ES-I3 (cell line): ENCODE measurements around the gene DNMT3L.
"Not testable (repeated sequence)": the region's sequence is repeated elsewhere in the genome, so short reads cannot be mapped to it uniquely, and the experiment has no call there.

Experiments used
- H3K36me3 ChIP-seq: 2 replicates; pipeline ENCODE4 v1.6.1; 2013; ENCODE audit warnings: mild to moderate bottlenecking, low read length, control low read depth, moderate library complexity; ENCODE audit not compliant: insufficient read depth
- H3K4me1 ChIP-seq: 2 replicates; pipeline ENCODE4 v1.6.1; 2013; ENCODE audit warnings: mild to moderate bottlenecking, control low read depth, low read length; ENCODE audit not compliant: insufficient read depth
- H3K9ac ChIP-seq: 2 replicates; pipeline ENCODE4 v1.6.1; 2013; ENCODE audit warnings: low read depth, mild to moderate bottlenecking, low read length, moderate library complexity
- H3K9me3 ChIP-seq: 2 replicates; pipeline ENCODE4 v1.6.1; 2013; ENCODE audit warnings: mild to moderate bottlenecking, low read length, moderate library complexity; ENCODE audit not compliant: control insufficient read depth, insufficient read depth

DNMT3L gene

DNA sequence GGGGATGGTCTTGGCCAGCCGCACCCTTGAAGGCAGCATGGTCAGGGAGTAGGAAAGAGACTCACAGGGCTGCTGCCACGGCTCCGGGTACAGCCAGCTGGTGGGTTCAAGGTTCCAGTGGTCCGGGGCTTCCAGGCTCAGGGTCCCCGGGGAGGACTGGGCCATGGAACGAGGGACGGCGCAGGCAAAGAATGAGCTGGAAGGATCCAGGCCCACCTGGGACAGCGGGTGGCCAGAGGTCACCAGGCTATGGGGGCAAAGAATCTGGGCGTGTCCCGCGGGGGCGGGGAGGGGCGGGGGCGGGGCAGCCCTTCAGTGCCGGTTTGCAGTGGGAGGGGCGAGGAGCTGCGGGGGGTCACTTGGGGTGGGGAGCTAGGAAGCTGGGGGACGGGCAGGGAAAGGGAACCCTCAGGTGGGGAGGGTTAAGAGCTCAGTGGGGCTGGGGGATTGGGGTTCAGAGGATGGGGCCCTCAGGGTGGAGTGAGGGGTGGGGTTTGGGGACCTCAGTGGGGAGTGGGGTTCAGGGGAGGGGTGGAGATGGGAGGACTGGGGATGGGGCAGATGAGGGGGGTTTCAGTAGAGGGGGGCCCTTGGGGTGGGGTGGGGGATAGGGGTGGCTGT, at the start of gene DNMT3L:
Gene DNMT3L (minus strand): TSS at position 223 of the 621 bp plus-strand sequence. CDS start 638 bp downstream, outside the sequence.
- Histone ChIP-seq H3K9me3 (no peaks in the 10 kb centered on the region), H3K9ac (no peak within 1 kb of the TSS; the same call in 1 of the 2 replicates), H3K36me3 (no peaks in the 10 kb centered on the region), H3K4me1 (peaks cover 8% of the 10 kb centered on the region; the same call in 1 of the 2 replicates)

GRCh38 chr21:44310628-44311507, 49.2 kb upstream of the DNMT3L start:
- Histone ChIP-seq H3K9me3 (no peaks in the 10 kb centered on the region), H3K9ac (no peak overlapping the region), H3K36me3 (0 out of 2 replicates have a peak, but pooled peaks cover 6% of the 10 kb centered on the region), H3K4me1 (no peaks in the 10 kb centered on the region)

GRCh38 chr21:44306936-44307704, 45.4 kb upstream of the DNMT3L start:
- no peak overlapping the region for H3K9ac ChIP-seq
- 0 out of 2 replicates have a peak, but pooled peaks cover 6% of the 10 kb centered on the region for H3K36me3 ChIP-seq
- H3K4me1 ChIP-seq: no peaks in the 10 kb centered on the region; the same call in 1 of the 2 replicates
- H3K9me3 ChIP-seq: no peaks in the 10 kb centered on the region

DNA sequence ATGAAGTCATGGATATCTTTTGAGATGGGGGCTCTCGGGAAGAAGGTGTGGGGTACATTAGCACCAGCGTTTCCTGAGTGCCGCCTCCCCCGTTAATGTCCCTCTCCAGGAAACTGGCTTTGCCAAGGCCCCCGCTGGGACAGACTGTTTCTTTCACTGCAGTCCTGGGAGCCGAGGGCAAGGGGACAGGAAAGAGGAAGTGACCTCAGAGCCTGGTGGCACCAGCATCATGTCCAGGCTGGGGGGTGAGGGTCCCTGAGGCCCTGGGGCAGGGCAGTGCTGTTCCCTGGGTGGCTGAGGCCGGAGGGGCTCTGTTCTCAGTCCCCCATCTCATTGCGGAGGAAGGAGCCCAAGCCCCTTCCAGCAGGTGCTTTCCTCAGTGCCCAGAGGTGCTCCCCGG, 44.0 kb upstream of the DNMT3L start:
- Histone ChIP-seq H3K36me3 (no peaks in the 10 kb centered on the region), H3K4me1 (no peaks in the 10 kb centered on the region; the same call in 1 of the 2 replicates), H3K9ac (no peak overlapping the region), H3K9me3 (no peaks in the 10 kb centered on the region)

- H3K36me3 ChIP-seq: no peaks in the 10 kb centered on the region
- no peaks in the 10 kb centered on the region for H3K9me3 ChIP-seq
- no peaks in the 10 kb centered on the region; the same call in 1 of the 2 replicates for H3K4me1 ChIP-seq
- H3K9ac ChIP-seq: no peak overlapping the region
Observed at GRCh38 chr21:44304877-44305293, 43.2 kb upstream of the DNMT3L start.

- Histone ChIP-seq H3K9ac (no peak overlapping the region), H3K9me3 (no peaks in the 10 kb centered on the region), H3K36me3 (no peaks in the 10 kb centered on the region), H3K4me1 (no peaks in the 10 kb centered on the region; the same call in 1 of the 2 replicates)
Observed at GRCh38 chr21:44304011-44304616, 42.4 kb upstream of the DNMT3L start.

DNA sequence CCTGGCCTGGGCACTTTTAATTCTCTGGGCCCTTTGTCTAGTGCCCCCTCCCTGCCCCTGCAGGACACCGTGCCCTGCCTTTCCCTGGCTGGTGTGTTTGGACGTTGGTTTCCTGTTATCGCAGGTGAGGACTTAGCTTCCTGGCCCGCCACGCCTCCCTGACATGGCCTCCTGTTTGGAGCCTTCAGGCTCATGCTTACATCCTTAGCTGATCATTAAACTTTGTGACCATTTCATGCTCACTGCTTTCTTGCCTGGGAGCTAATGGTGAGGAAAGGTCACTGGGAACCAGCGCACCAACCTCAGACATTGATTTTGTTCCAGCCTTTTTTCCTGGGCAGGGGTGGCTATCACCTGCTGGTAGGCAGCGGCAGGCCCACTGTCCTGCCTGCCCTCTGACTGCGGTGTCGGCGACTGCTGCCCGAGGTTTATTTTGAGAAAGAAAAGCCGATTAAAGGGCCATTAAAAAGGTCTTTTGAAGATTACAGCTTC, 41.8 kb upstream of the DNMT3L start:
- H3K9me3 ChIP-seq: no peaks in the 10 kb centered on the region
- H3K36me3 ChIP-seq: no peaks in the 10 kb centered on the region
- no peaks in the 10 kb centered on the region; the same call in 1 of the 2 replicates for H3K4me1 ChIP-seq
- H3K9ac ChIP-seq: no peak overlapping the region

DNA sequence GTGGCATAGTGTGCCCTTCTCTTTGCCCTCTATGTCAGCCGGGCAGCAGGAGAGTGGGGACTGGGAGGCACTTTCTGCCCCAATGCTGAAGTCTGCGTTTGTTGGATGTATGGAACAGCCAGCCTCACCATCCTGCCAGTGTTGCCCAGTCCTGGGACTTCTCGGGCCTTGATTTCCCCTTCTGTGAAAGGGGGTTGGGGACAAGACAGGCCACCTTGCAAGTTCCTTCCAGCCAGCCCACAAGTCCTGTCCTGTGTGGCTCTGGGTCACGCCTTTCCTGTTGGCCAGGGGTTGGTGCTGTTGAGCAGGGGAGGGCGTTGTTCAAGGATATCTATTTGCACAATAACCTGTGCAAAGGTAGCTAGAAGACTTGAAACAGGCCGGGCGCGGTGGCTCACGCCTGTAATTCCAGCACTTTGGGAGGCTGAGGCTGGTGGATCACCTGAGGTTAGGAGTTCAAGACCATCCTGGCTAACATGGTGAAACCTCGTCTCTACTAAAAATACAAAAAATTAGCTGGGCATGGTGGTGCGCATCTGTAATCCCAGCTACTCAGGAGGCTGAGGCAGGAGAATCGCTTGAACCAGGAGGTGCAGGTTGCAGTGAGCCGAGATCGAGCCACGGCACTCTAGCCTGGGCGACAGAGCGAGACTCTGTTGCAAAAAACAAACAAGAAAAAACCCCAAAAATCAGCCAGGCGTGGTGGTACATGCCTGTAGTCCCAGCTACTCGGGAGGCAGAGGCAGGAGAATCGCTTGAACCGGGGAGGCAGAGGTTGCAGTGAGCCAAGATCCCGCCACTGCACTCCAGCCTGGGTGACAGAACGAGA, 41.1 kb upstream of the DNMT3L start:
- not testable (repeated sequence) for H3K9ac ChIP-seq, H3K4me1 ChIP-seq, H3K36me3 ChIP-seq, H3K9me3 ChIP-seq

DNA sequence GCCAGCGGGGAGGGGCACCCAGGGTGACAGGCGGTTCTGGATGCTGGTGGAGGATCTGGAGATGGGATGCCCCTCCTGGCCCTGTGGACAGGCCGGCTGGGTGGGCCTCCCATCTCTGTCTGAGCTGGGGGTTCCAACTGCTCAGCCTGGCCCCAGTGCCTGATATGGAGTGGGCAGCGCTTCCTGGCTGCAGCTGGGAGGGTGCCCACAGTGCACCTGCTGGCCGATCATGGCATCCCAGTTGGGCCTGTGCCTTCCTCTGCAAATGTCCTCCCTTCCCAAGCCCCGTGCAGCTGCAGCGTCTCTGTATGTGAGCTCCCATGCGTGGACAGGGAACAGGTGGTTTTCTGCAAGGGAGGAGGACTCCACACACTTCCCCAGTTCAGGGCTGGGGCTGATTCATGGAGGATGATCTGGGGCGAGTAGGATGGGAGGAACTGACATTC, 40.3 kb upstream of the DNMT3L start:
- Histone ChIP-seq H3K9ac (no peak overlapping the region), H3K36me3 (no peaks in the 10 kb centered on the region), H3K4me1 (no peaks in the 10 kb centered on the region; the same call in 1 of the 2 replicates), H3K9me3 (no peaks in the 10 kb centered on the region)

DNA sequence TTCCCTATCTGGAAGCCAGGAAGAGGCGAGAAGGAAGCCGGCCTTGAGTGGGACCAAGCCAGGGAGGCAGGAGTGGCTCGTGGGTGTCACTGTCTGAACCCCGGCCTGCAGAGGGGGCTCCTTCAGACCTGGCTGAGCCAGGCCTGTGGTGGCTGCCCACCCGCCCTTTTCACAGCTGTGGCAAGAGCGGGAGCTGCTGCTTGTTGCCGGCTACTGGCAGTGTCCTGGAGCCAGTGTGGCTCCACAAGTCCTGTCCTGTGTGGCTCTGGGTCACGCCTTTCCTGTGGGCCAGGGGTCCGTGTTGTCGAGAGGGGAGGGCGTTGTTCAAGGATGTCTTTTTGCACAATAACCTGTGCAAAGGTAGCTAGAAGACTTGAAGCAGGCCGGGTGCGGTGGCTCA, 39.4 kb upstream of the DNMT3L start:
- H3K9ac ChIP-seq: peak overlapping the region; percentile 82; the same call in 1 of the 2 replicates
- H3K4me1 ChIP-seq: no peaks in the 10 kb centered on the region; the same call in 1 of the 2 replicates
- H3K9me3 ChIP-seq: no peaks in the 10 kb centered on the region
- H3K36me3 ChIP-seq: no peaks in the 10 kb centered on the region

GRCh38 chr21:44300262-44300959, 38.7 kb upstream of the DNMT3L start:
- no peaks in the 10 kb centered on the region; the same call in 1 of the 2 replicates for H3K4me1 ChIP-seq
- no peaks in the 10 kb centered on the region for H3K9me3 ChIP-seq
- peak overlapping the region; percentile 82 for H3K9ac ChIP-seq
- H3K36me3 ChIP-seq: no peaks in the 10 kb centered on the region

DNA sequence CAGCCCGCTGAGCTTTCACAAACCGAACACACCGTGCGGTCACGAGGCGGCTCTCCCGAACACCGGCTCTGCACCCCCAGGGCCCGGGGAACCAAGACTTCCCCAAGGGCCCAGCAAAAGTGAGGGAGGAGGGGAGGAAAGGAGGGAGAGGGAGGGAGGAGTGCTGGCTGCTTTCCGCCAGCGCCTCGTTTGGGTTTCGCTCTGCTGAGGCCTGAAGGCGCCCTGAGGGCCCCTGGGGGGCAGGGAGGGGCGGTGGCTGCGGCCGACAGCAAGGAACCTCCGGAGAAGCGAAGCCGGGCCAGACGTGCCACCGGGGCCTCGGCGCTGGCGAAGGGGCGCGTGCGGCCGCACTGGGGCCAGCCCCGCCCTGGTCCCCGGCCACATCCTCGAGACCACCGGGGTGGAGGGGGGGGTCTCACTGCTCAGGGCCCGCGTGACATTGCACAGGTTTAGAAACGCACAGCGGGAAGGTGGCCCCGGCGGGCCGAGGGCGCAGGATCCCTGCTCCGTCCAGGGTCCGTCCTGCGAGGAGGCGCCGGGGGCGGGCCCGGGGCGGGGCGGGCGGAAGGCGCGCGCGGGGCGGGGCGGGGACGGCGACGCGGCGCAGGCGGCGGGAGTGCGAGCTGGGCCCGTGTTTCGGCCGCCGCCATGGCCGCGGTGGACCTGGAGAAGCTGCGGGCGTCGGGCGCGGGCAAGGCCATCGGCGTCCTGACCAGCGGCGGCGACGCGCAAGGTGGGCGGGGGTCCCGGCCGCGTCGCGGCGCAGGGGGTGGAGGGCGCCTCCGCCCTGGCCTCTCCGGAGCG, 38.0 kb upstream of the DNMT3L start, which contains the start of gene PFKL:
Gene PFKL (plus strand): TSS at position 596 of the 804 bp plus-strand sequence. CDS start 53 bp downstream, at position 649.
- peak within 1 kb of the TSS; percentile 82 for H3K9ac ChIP-seq

More for the DNA sequence above, 38.0 kb upstream of the DNMT3L start, which contains the start of gene PFKL:
- Histone ChIP-seq H3K4me1 (no peaks in the 10 kb centered on the region; the same call in 1 of the 2 replicates), H3K9me3 (no peaks in the 10 kb centered on the region), H3K36me3 (no peaks in the 10 kb centered on the region)
